ENCODE measurements around the gene SLMAP.

The SLMAP gene, protein sequence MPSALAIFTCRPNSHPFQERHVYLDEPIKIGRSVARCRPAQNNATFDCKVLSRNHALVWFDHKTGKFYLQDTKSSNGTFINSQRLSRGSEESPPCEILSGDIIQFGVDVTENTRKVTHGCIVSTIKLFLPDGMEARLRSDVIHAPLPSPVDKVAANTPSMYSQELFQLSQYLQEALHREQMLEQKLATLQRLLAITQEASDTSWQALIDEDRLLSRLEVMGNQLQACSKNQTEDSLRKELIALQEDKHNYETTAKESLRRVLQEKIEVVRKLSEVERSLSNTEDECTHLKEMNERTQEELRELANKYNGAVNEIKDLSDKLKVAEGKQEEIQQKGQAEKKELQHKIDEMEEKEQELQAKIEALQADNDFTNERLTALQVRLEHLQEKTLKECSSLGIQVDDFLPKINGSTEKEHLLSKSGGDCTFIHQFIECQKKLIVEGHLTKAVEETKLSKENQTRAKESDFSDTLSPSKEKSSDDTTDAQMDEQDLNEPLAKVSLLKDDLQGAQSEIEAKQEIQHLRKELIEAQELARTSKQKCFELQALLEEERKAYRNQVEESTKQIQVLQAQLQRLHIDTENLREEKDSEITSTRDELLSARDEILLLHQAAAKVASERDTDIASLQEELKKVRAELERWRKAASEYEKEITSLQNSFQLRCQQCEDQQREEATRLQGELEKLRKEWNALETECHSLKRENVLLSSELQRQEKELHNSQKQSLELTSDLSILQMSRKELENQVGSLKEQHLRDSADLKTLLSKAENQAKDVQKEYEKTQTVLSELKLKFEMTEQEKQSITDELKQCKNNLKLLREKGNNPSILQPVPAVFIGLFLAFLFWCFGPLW

GRCh38 chr3:57755741-57756527, at the start of gene SLMAP:
Gene SLMAP (plus strand): TSS chr3:57756309. CDS start chr3:57757652, 1,343 bp downstream.
- DNase-seq: peak; percentile 96

GRCh38 chr3:57706462-57706861, 49.6 kb upstream of the SLMAP start:
- DNase-seq: peak; percentile 16

- no peak for DNase-seq
These were observed 47.1 kb upstream of the SLMAP start for GRCh38 chr3:57709031-57709430.

- DNase-seq: no peak
These were observed 46.5 kb upstream of the SLMAP start for GRCh38 chr3:57709559-57709958.

DNA sequence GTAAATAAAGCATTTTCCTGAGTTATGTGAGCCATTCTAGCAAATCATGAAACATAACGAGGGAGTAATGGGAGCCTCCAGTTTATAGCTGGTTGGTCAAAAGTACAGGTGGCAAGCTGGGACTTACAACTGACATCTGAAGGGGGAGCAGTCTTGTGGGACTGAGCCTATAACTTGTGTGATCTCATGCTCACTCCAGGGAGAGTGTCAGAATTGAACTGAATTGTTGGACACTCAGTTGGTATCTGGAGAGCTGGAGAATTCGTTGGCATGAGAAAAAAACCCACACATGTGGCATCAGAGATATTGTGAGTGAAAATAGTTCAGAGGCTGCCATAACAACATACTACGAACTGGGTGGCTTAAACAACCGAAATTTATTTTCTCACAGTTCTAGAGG, 40.4 kb upstream of the SLMAP start:
- DNase-seq: no peak

DNA sequence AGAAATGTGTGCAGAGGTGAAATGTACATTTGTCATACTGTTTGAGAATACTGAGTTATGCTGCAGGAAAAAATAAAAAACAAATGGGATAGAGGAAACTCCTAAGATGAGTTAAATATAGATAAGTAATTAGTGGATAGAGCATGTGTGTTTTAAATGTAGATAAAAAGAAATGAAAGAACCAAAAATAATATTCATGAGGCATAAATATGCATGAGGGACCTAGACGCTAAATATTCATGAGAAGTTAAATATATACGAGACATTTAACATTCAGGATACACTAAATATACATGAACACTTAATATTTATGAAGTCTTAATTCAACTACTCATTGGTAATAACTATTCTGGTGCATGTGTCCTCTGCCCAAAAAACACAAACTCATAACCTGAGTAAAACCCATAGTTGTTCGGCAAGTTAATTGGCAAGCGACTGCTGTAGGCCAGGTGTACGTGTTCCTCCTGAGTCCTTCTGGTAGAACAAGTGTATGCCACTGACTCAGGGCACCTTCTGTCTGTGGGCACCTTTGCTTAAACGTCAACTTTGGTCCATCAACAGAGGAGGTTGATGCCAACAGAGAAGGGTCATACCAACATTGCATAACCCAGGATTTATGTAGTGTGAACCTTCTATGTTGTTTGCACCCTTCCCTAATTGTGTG, 38.8 kb upstream of the SLMAP start:
- DNase-seq: no peak

DNA sequence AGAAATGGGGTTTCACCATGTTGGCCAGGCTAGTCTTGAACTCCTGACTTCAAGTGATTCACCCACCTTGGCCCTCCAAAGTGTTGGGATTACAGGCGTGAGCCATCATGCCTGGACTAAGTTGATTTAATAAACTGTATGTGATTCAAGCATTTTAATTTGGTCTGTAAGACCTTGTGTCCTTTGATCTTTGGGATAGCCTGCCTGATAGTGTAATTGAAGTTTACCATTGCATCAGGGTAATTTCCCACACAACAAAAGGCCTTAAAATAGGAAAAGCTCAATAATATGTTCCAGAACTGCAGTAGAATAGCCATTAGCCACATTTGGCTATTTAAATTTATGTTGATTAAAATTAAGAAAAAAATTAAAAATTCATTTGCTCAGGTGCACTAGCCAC, 38.0 kb upstream of the SLMAP start:
- DNase-seq: no peak

DNA sequence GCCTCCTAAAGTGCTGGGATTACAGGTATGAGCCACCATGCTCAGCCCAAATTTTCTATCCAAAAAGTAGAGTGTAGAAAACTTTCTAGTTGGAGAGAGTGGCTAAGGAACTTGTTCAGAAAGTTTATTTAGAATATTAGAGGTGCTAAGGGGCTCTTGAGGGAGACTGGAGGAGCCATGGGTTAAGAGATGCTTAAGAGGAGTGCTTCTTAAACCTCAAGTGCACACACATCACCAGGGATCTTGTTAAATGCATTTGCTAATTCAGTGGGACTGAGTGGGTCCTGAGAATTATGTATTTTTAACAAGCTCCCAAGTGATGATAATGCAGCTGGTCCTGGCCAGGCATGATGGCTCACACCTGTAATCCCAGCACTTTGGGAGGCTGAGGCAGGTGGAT, 29.7 kb upstream of the SLMAP start:
- no peak for DNase-seq

- no peak for DNase-seq
These were observed 29.0 kb upstream of the SLMAP start for GRCh38 chr3:57727106-57727505.

DNA sequence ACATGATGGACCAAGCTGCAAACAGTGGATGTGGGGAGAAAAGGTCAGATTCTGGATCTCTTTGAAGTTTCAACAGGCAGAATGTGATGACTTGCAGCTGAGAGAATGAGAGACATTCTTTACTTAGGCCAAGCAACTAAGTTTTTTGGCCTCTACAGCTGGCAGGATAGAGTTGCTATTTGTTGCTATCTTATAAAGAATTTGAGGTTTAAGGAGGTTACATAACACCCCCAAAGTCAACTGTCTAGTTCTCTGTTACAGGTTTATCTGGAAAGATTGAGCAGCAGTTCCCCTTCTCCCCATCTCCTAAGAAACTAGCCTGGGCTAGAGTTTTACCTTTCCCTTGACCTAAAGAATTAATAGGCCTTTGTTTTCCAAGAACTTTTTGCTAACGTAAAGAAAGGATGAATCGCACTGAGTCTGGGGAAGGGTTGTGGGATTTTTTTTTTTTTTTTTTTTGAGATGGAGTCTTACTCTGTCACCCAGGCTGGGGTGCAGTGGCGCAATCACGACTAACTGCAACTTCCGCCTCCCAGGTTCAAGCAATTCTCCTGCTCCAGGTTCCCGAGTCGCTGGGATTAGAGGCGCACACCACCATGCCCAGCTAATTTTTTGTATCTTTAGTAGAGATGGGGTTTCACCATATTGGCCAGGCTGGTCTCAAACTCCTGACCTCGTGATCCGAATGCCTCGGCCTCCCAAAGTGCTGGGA, 26.6 kb upstream of the SLMAP start:
- DNase-seq: no peak

DNA sequence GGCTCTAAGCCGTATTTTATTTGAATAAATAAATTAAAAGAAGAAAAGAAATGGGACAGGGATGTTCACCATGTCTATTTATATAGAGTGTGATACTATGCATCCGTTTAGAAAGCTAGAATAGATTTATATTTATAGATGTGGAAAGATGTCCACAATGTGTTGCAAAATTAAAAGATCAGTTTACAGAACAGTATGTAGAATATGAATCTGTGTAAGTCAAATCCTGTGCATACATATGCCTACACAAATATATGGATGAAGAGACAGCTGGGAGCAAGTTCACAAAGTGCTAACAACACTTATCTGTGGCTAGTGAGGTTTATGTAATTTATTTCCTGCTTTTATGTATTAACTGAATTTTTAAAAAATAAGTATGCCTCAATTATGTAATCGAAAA, 25.4 kb upstream of the SLMAP start:
- no peak for DNase-seq

- no peak for DNase-seq
These were observed 24.8 kb upstream of the SLMAP start for GRCh38 chr3:57731311-57731710.

DNA sequence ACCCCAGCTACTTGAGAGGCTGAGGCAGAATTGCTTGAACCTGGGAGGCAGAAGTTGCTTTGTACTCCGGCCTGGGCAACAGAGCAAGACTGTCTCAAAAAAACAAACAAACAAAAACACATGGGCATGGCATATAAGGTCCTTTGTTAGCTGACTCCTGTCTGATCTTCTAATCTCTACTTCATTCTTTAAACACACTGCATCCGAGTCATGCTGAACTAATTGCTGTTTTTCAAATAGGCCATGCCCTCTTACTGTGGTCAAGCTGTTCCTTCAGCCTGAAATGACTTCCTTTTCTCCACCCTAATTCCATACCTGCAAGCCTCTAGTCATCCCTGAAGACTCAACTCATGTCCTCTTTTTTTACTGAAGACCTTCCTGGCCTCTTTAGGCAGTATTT, 22.3 kb upstream of the SLMAP start:
- no peak for DNase-seq

- no peak for DNase-seq
These were observed 20.7 kb upstream of the SLMAP start for GRCh38 chr3:57735405-57735804.

DNA sequence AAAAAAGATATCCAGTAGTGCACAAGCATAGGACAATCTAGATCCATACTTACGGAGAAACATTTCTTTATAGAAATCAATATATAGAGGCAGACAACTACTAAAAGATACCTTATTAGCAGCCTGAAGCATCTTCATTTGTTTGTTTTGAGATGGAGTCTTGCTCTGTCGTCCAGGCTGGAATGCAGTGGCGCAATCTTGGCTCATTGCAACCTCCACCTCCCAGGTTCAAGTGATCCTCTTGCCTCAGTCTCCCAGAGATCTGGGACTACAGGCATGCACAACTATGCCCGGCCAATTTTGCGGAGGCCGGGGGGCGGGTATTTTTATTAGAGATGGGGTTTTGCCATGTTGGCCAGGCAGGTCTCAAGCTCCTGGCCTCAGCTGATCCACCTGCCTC, 18.3 kb upstream of the SLMAP start:
- DNase-seq: no peak

GRCh38 chr3:57738391-57738790, 17.7 kb upstream of the SLMAP start:
- DNase-seq: no peak

DNA sequence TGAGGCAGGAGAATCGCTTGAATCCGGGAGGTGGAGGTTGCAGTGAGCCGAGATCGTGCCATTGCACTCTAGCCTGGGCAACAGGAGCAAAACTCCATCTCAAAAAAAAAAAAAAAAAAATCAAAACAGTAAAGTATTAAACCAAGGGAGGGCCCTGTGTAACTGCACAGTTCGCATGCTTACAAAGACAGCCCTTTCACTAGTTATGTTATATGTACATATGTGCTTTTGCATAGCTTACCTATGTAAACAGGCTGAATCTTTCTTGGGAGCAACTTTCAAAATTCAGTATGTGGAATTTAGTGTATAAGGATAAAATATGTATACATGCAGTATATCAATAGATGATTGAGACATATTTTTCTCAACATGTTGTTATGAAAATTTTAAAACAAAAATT, 16.1 kb upstream of the SLMAP start:
- no peak for DNase-seq

- no peak for DNase-seq
These were observed 12.6 kb upstream of the SLMAP start for GRCh38 chr3:57743496-57743895.

DNA sequence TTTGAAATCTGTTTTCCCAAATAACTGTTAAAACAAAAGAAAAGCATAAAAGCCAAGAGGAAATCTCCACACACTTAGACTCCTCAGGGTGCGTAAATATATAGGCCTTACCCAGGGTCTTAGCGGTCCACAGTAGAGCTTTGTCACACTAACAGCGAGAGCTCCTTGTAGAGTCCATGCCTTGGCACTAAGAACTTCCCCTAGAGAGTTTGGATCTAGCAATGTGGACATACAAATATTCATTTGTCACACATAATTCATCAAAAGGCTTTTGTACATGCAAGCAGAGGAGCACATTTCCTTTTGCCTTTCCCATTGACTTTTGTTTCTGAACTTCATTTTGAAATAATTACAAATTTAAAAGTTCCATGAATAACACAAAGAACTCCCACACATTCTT, 11.0 kb upstream of the SLMAP start:
- DNase-seq: no peak

DNA sequence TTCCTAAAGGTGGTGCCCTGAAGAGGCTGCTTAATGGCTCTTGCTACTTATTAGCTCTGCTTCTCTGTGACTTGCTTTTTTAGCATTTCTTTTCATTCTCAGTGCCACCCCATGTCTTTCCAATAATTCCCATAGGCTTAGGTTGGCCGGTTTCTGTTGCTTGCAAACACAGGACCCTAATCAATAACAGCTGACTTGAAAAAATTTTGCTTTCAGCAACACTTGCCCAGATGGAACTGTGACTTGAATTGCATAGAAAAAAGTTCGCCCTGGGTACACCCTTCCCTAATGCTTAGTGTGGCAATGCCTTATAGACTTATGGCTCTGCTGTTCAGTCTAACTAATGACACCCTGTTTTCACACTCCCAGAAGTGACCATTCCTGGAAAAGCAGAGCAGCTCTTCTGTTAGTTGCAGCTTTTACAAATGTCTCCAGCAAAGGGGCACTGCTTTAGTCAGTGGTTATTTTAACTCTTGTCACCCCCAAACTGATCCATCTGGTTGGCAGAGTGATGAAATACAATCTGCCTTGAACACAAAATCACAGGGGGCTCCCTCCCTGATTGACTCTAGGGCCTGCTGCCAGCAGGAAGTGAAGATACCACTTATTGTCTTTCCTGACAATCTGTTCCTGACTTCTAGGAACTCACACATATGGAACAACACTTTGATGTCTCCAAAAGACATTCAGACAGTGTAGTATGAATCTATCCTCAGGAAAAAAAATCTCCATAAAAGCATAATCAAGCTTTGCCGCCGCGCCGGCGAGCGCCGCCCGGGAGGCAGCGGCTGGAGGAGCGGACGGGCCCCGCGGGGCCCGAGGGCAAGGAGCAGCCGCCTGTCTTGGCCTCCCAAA, 9.7 kb upstream of the SLMAP start:
- DNase-seq: no peak

GRCh38 chr3:57749542-57749941, 6.6 kb upstream of the SLMAP start:
- no peak for DNase-seq

Data from T1000 (cell line).